GM12878 (cell line): ENCODE measurements around the gene PGA4. TPM values are rescaled to one million over a fixed set of nuclear protein-coding genes. Genes with fewer than 3 reads are reported as not detected.

Experiments
- ATAC-seq: fragments of 200-7000 bp; cut with Tn5 transposase; 3 replicates; pipeline ENCODE4 v1.9.1; 2020; ENCODE audit warnings: mild to moderate bottlenecking, moderate library complexity
- BruUV-seq: library from RNA; stranded (reverse); fragments of 400-500 nt; replicated peaks from 2 replicates; lab custom pipeline; 2021; lab: Mats Ljungman, UMichigan
- CTCF ChIA-PET: fragments of 300-600 bp; sonication (Branson Sonifier 250); formaldehyde crosslinking; extraction: SDS; loops from one replicate; lab custom pipeline; 2021; ENCODE audit warnings: inconsistent platforms; lab: Yijun Ruan, JAX
- POLR2A ChIA-PET: fragments of 350-600 bp; formaldehyde crosslinking; extraction: SDS; loops from one replicate; lab custom pipeline; 2021; ENCODE audit warnings: inconsistent platforms; lab: Charles Lee
- RAD21 ChIA-PET: fragments of 300-600 bp; sonication (Branson Sonifier 250); formaldehyde crosslinking; loops from one replicate; lab custom pipeline; 2023; ENCODE audit warnings: antibody characterized with exemption; ENCODE audit not compliant: unreplicated experiment; lab: Charles Lee
- SMC1A ChIA-PET: fragments of 300-600 bp; sonication (Branson Sonifier 250); formaldehyde crosslinking; loops from one replicate; lab custom pipeline; 2023; ENCODE audit not compliant: unreplicated experiment, uncharacterized antibody; lab: Charles Lee
- DNase-seq: peaks from one replicate; pipeline ENCODE4 v3.0.0-alpha.2; 2011; ENCODE audit warnings: low read depth, low spot score
- FAIRE-seq: peaks from 3 replicates; lab custom pipeline; 2011; peaks lifted over from hg19 to GRCh38; lab: Jason Lieb, UNC
- H2AFZ ChIP-seq: 2 replicates; pipeline ENCODE4 v1.6.0; 2011; ENCODE audit warnings: low read depth, low read length, control low read depth; ENCODE audit not compliant: control insufficient read depth
- H3K27ac ChIP-seq: 2 replicates; pipeline ENCODE4 v1.5.1; 2011; ENCODE audit warnings: control low read depth; ENCODE audit not compliant: control insufficient read depth, insufficient read depth
- H3K27me3 ChIP-seq, 2 experiments: replicated peaks in 1 of 2; 2 replicates each; pipeline versions ENCODE4 v1.6.0 to v1.6.1; 2011; ENCODE audit warnings: low read length in 1 of 2; ENCODE audit not compliant: control insufficient read depth in 2 of 2, insufficient read depth in 2 of 2
- H3K36me3 ChIP-seq, 2 experiments: 2 replicates each; pipeline ENCODE4 v1.5.1; 2011; ENCODE audit warnings: low read length in 1 of 2; ENCODE audit not compliant: control insufficient read depth in 2 of 2, insufficient read depth in 2 of 2
- H3K4me1 ChIP-seq: 2 replicates; pipeline ENCODE4 v1.6.1; 2011; ENCODE audit warnings: mild to moderate bottlenecking, low read length, moderate library complexity, mixed read lengths; ENCODE audit not compliant: control insufficient read depth, insufficient read depth
- H3K4me2 ChIP-seq: 2 replicates; pipeline ENCODE4 v1.6.0; 2011; ENCODE audit warnings: control low read depth; ENCODE audit not compliant: control insufficient read depth, insufficient read depth
- H3K4me3 ChIP-seq: fragments of 200-600 bp; sonication (generic); 2 replicates; pipeline ENCODE4 v1.5.1; 2016
- H3K79me2 ChIP-seq: 2 replicates; pipeline ENCODE4 v1.6.0; 2011; ENCODE audit warnings: low read length; ENCODE audit not compliant: control insufficient read depth, insufficient read depth
- H3K9ac ChIP-seq: 2 replicates; pipeline ENCODE4 v1.8.0; 2011; ENCODE audit warnings: low read length, control low read depth, mixed read lengths; ENCODE audit not compliant: control insufficient read depth, insufficient read depth
- H3K9me3 ChIP-seq: replicated peaks from 3 replicates; pipeline ENCODE4 v1.5.1; 2011; ENCODE audit warnings: mild to moderate bottlenecking, low read length; ENCODE audit not compliant: control insufficient read depth, insufficient read depth
- H4K20me1 ChIP-seq: 2 replicates; pipeline ENCODE4 v1.6.0; 2011; ENCODE audit not compliant: control insufficient read depth, insufficient read depth
- CUX1 ChIP-seq: IDR thresholded peaks from 2 replicates; pipeline ENCODE4 v1.6.1; 2012; ENCODE audit warnings: improper control_type of control experiment, low read depth, low read length; ENCODE audit not compliant: insufficient replicate concordance
- HDGF ChIP-seq: fragments of 450-650 bp; IDR thresholded peaks from 2 replicates; pipeline ENCODE4 v1.6.1; 2016; ENCODE audit warnings: antibody characterized with exemption
- NR2F1 ChIP-seq: fragments of 450-650 bp; conservative IDR thresholded peaks from 2 replicates; pipeline ENCODE4 v1.6.1; 2017; ENCODE audit warnings: mild to moderate bottlenecking
- RAD51 ChIP-seq: fragments of 450-650 bp; IDR thresholded peaks from 2 replicates; pipeline ENCODE4 v1.6.1; 2016; ENCODE audit warnings: moderate library complexity, mild to moderate bottlenecking, inconsistent platforms
- WGBS: methylation state at CpG from one replicate; pipeline ENCODE4 v1.1.6; 2016; ENCODE audit warnings: low lambda C conversion rate; ENCODE audit not compliant: insufficient replicate concordance, insufficient coverage; ENCODE audit errors: missing lambda C conversion rate; 5-methylcytosine and 5-hydroxymethylcytosine counted together
- in situ Hi-C: fragments of 300-500 bp; cut with MboI; formaldehyde crosslinking; loops from 9 replicates; pipeline ENCODE4 v1.14.3; 2018; ENCODE audit warnings: mixed read lengths
- intact Hi-C: fragments of 100-400 bp; cut with micrococcal nuclease; formaldehyde crosslinking; loops from one replicate; pipeline ENCODE4 v1.14.2; 2022; ENCODE audit not compliant: unreplicated experiment
- polyA plus RNA-seq, 11 experiments: library from polyadenylated mRNA; depleted of rRNA in 4 of 11; unstranded in 6 of 11; stranded (reverse) in 5 of 11; fragments of >200 nt; fragmentation: Nextera tagmentation in 4 of 11; fragmentation: Illumina TruSeq in 1 of 11; extraction: Ambion mirVana in 4 of 11; extraction: Trizol in 1 of 11; gene quantifications; 1 replicate in 1 of 11; 2 replicates in 10 of 11; pipeline versions ENCODE4 v1.2.1 to v1.2.3, GENCODE V29; 2011 to 2016; ENCODE audit warnings: inconsistent platforms in 2 of 11, missing spikeins in 2 of 11, low read depth in 1 of 11
- total RNA-seq, 4 experiments: library from RNA; depleted of rRNA in 3 of 4; stranded (reverse); fragments of >200 nt in 3 of 4; fragmentation: Illumina TruSeq in 1 of 4; extraction: Trizol in 1 of 4; gene quantifications; 2 replicates each; pipeline versions ENCODE4 v1.2.1 to v1.2.3, GENCODE V29; 2013 to 2021

Gene PGA4
- total and polyA plus RNA-seq, 10 of the 15 experiments (the other 5 are each of a cell fraction or from before 2014, with no cell fraction given), result not detected

DNA sequence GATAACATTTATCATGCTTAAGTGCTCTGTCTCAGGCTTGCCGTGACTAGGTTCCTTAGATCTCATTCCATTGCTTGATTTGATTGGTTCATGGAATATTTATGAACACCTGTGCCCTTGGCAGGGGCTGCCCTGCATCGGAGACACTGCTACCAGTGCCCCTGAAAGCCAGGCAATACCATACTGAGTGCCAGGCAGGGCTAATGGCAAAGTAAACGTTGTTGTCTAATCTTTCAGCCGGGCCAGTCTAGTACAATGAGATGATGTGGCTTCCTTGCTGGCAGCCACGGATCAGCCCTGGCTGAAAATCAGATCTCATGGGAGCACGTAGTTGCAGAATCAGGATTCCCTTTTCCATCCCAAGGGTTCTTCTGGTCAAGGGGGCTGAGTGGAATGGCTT is 23.8 kb upstream of the PGA4 start:
- no peak for ATAC-seq
- H4K20me1 ChIP-seq, result no peaks in the 10 kb centered on the region
- no peaks in the 10 kb centered on the region for H3K79me2 ChIP-seq
- no peak for FAIRE-seq
- in situ Hi-C loops, result no loop called here
- no TSS peak for BruUV-seq
- H2AFZ ChIP-seq, result no peak overlapping the region
- 31% methylated on average over 6 of the region's 6 CpGs for WGBS
- H3K9me3 ChIP-seq, result peaks cover 3% of the 10 kb centered on the region; the same call in 2 of the 3 replicates
- DNase-seq, result no peak
- H3K27me3 ChIP-seq, result no peaks in the 10 kb centered on the region
- H3K9ac ChIP-seq, result no peak overlapping the region
- TF ChIP-seq RAD51 (no peak), NR2F1 (no peak), HDGF (no peak), CUX1 (no peak)
- TF ChIP-seq, all 136 proteins: peak for 0
- Histone ChIP-seq H3K4me2 (no peak overlapping the region), H3K4me1 (no peaks in the 10 kb centered on the region), H3K36me3 (no peaks in the 10 kb centered on the region), H3K4me3 (no peak overlapping the region), H3K27ac (no peak overlapping the region)
- CTCF ChIA-PET, result no interaction called here
- RAD21 ChIA-PET, result no interaction called here
- intact Hi-C loops, result no loop called here
- SMC1A ChIA-PET, result no interaction called here
- POLR2A ChIA-PET, result no interaction called here
